ENCODE data around the gene RAMP3. TPM values are rescaled to one million over a fixed set of nuclear protein-coding genes. Genes with fewer than 3 reads are reported as not detected.

Gene RAMP3
- total RNA-seq, 1 donor from 2014 or later: 50.1 TPM

DNA sequence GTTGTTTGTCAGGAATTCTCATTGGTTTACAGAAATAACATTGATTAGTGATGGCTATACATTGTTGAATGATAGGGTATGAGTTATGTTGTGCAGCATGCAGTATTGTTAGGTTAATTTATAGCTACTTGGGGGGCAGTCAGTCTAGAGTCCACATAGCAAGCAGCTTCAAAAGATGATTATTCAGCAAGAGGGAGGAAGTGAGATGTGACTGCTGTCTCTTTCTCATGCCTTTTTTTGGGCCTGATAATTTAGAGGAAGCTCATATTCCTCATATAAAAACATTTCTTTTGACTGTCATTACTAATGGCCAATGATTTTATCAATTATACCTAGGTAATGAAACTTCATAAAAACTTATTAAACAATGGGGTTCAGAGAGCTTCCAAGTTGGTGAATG lies 42.7 kb upstream of the RAMP3 start:
- intact Hi-C loops (cut with DNase I): no loop called here
- no peak for DNase-seq (ENCODE audit: extremely low spot score in 2 of 2)
- TF ChIP-seq POLR2A (IDR thresholded peaks at IDR 0.05): no peak
- TF ChIP-seq POLR2AphosphoS5 (IDR thresholded peaks at IDR 0.05; ENCODE audit: insufficient read depth in 1 of 2, low read depth in 1 of 2): no peak
- TF ChIP-seq, protein P1, sequence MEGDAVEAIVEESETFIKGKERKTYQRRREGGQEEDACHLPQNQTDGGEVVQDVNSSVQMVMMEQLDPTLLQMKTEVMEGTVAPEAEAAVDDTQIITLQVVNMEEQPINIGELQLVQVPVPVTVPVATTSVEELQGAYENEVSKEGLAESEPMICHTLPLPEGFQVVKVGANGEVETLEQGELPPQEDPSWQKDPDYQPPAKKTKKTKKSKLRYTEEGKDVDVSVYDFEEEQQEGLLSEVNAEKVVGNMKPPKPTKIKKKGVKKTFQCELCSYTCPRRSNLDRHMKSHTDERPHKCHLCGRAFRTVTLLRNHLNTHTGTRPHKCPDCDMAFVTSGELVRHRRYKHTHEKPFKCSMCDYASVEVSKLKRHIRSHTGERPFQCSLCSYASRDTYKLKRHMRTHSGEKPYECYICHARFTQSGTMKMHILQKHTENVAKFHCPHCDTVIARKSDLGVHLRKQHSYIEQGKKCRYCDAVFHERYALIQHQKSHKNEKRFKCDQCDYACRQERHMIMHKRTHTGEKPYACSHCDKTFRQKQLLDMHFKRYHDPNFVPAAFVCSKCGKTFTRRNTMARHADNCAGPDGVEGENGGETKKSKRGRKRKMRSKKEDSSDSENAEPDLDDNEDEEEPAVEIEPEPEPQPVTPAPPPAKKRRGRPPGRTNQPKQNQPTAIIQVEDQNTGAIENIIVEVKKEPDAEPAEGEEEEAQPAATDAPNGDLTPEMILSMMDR (IDR thresholded peaks at IDR 0.05): no peak
- H3K27ac ChIP-seq: no peak overlapping the region
- H3K4me1 ChIP-seq: peaks cover 22% of the 10 kb centered on the region
- H3K27me3 ChIP-seq: no peaks in the 10 kb centered on the region
- no peaks in the 10 kb centered on the region for H3K9me3 ChIP-seq
- no peak overlapping the region for H3K4me3 ChIP-seq
- no peaks in the 10 kb centered on the region for H3K36me3 ChIP-seq

- Histone ChIP-seq H3K4me3 (no peak overlapping the region), H3K4me1 (peaks cover 11% of the 10 kb centered on the region), H3K27me3 (no peaks in the 10 kb centered on the region), H3K27ac (no peak overlapping the region), H3K36me3 (no peaks in the 10 kb centered on the region), H3K9me3 (no peaks in the 10 kb centered on the region)
- no peak for DNase-seq (ENCODE audit: extremely low spot score in 2 of 2)
- no peak for TF ChIP-seq POLR2A (IDR thresholded peaks at IDR 0.05)
- TF ChIP-seq POLR2AphosphoS5 (IDR thresholded peaks at IDR 0.05; ENCODE audit: insufficient read depth in 1 of 2, low read depth in 1 of 2): no peak
- TF ChIP-seq, protein P1 (IDR thresholded peaks at IDR 0.05): no peak
- intact Hi-C loops (cut with DNase I): no loop called here
Observed at GRCh38 chr7:45116048-45116447, 41.5 kb upstream of the RAMP3 start.

DNA sequence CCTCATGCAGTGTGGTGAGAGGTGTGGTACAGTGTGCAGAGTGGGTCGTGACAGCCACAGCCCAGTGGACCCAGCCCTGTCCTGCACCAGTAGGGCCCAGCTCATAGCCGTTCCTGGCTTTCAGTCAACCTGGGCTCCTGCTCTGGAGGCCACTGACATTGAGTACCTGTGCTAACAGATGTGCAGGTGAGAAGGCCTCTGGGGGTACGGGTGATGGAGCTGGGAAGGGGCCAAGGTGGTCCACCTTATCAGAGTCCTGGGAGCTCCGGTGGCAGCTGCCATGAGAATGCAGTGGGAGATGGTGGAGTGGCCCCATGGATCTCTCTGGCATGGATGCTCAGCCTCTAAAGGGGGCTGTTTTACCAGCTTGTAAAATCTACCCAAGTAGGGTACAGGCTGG lies 40.0 kb upstream of the RAMP3 start:
- Histone ChIP-seq H3K36me3 (no peaks in the 10 kb centered on the region), H3K4me3 (no peak overlapping the region), H3K9me3 (no peaks in the 10 kb centered on the region), H3K27me3 (no peaks in the 10 kb centered on the region), H3K4me1 (peaks cover 2% of the 10 kb centered on the region), H3K27ac (no peak overlapping the region)
- TF ChIP-seq POLR2AphosphoS5 (IDR thresholded peaks at IDR 0.05; ENCODE audit: insufficient read depth in 1 of 2, low read depth in 1 of 2): no peak
- TF ChIP-seq, protein P1 (IDR thresholded peaks at IDR 0.05): no peak
- TF ChIP-seq POLR2A (IDR thresholded peaks at IDR 0.05): no peak
- intact Hi-C loops (cut with DNase I): no loop called here
- DNase-seq (ENCODE audit: extremely low spot score in 2 of 2): no peak

- TF ChIP-seq POLR2A (IDR thresholded peaks at IDR 0.05) (no peak), POLR2AphosphoS5 (IDR thresholded peaks at IDR 0.05; ENCODE audit: insufficient read depth in 1 of 2, low read depth in 1 of 2) (no peak)
- TF ChIP-seq, protein P1 (IDR thresholded peaks at IDR 0.05): no peak
- no peaks in the 10 kb centered on the region for H3K36me3 ChIP-seq
- no peaks in the 10 kb centered on the region for H3K9me3 ChIP-seq
- intact Hi-C loops (cut with DNase I): no loop called here
- H3K27ac ChIP-seq: no peak overlapping the region
- H3K4me1 ChIP-seq: no peaks in the 10 kb centered on the region
- no peaks in the 10 kb centered on the region for H3K27me3 ChIP-seq
- H3K4me3 ChIP-seq: no peak overlapping the region
- no peak for DNase-seq (ENCODE audit: extremely low spot score in 2 of 2)
Observed at GRCh38 chr7:45118292-45118691, 39.3 kb upstream of the RAMP3 start.

DNA sequence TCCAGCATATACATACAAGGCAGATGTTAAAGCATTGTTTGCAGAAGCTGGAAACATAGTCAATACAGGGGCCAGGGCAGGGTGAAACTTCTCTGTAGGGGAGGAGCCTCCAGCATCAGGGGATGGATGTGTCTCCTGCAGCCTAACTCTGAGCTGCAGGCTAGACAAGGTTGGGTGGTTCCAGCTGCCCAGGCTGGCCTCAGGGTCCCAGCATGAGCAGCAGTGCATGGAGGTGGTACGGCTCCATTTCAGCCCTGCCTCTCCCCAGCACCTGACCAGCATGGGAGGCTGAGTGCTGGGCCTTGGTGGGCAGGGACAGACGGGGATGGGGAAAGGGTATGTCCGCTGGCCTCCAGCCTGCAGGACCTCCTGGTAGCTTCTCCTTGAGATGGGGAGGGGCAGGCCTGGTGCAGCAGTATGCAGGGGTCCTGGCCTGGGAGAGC lies 38.7 kb upstream of the RAMP3 start:
- no peak for DNase-seq (ENCODE audit: extremely low spot score in 2 of 2)
- no peaks in the 10 kb centered on the region for H3K9me3 ChIP-seq
- intact Hi-C loops (cut with DNase I): no loop called here
- TF ChIP-seq POLR2AphosphoS5 (IDR thresholded peaks at IDR 0.05; ENCODE audit: insufficient read depth in 1 of 2, low read depth in 1 of 2) (no peak), POLR2A (IDR thresholded peaks at IDR 0.05) (no peak)
- TF ChIP-seq, protein P1 (IDR thresholded peaks at IDR 0.05): no peak
- H3K27ac ChIP-seq: no peak overlapping the region
- no peak overlapping the region for H3K4me3 ChIP-seq
- H3K4me1 ChIP-seq: no peaks in the 10 kb centered on the region
- H3K27me3 ChIP-seq: no peaks in the 10 kb centered on the region
- H3K36me3 ChIP-seq: no peaks in the 10 kb centered on the region

Measured in vagina (tissue), 2 donors.